IMR-90 (cell line): ENCODE results near the gene BPIFA1. TPM values are rescaled to one million over a fixed set of nuclear protein-coding genes. Genes with fewer than 3 reads are reported as not detected.

ENCODE experiments used
- ATAC-seq: fragments of 200-7000 bp; cut with Tn5 transposase; 2 replicates; pipeline ENCODE4 v1.9.1; 2020; ENCODE audit warnings: low read depth, mild to moderate bottlenecking, moderate library complexity
- BruUV-seq: library from RNA; stranded (reverse); fragments of 400-500 nt; replicated peaks from 2 replicates; lab custom pipeline; 2021; lab: Mats Ljungman, UMichigan
- CTCF ChIA-PET: fragments of 300-600 bp; formaldehyde crosslinking; extraction: SDS; loops from one replicate; lab custom pipeline; 2021; ENCODE audit warnings: antibody characterized with exemption; lab: Yijun Ruan, JAX
- POLR2A ChIA-PET: fragments of 300-600 bp; sonication (Branson Sonifier 250); formaldehyde crosslinking; loops from one replicate; lab custom pipeline; 2022; ENCODE audit warnings: antibody characterized with exemption; ENCODE audit not compliant: unreplicated experiment; lab: Charles Lee
- DNase-seq: peaks from one replicate; pipeline ENCODE4 v3.0.0; 2013
- H2AFZ ChIP-seq: replicated peaks from 2 replicates; pipeline ENCODE3; 2013; ENCODE audit warnings: low read length, mild to moderate bottlenecking; ENCODE audit not compliant: poor library complexity
- H2AK5ac ChIP-seq: 2 replicates; pipeline ENCODE4 v1.6.1; 2013; ENCODE audit warnings: low read depth, low read length, inconsistent platforms
- H2AK9ac ChIP-seq: replicated peaks from 2 replicates; pipeline ENCODE3; 2013; ENCODE audit warnings: mild to moderate bottlenecking, low read depth, low read length, moderate library complexity; ENCODE audit not compliant: poor library complexity
- H2BK120ac ChIP-seq: 2 replicates; pipeline ENCODE4 v1.6.1; 2013; ENCODE audit warnings: low read depth, low read length, inconsistent platforms
- H2BK15ac ChIP-seq: 3 replicates; pipeline ENCODE4 v1.6.1; 2013; ENCODE audit warnings: low read depth, low read length, inconsistent platforms
- H2BK20ac ChIP-seq: 2 replicates; pipeline ENCODE4 v1.6.1; 2013; ENCODE audit warnings: low read depth, mild to moderate bottlenecking, inconsistent platforms, low read length, moderate library complexity
- H2BK5ac ChIP-seq: 2 replicates; pipeline ENCODE4 v1.6.1; 2013; ENCODE audit warnings: mild to moderate bottlenecking, low read depth, low read length, inconsistent platforms; ENCODE audit not compliant: poor library complexity, severe bottlenecking
- H3K14ac ChIP-seq: replicated peaks from 2 replicates; pipeline ENCODE4 v1.6.1; 2013; ENCODE audit warnings: low read depth, low read length, inconsistent platforms
- H3K18ac ChIP-seq: 2 replicates; pipeline ENCODE4 v1.6.1; 2013; ENCODE audit warnings: low read depth, low read length, control low read depth
- H3K23ac ChIP-seq: 2 replicates; pipeline ENCODE4 v1.6.1; 2013; ENCODE audit warnings: low read depth, low read length, inconsistent platforms
- H3K27ac ChIP-seq: 2 replicates; pipeline ENCODE4 v1.5.1; 2013; ENCODE audit warnings: mild to moderate bottlenecking, control low read depth, low read length; ENCODE audit not compliant: insufficient read depth
- H3K27me3 ChIP-seq: 2 replicates; pipeline ENCODE4 v1.6.1; 2013; ENCODE audit warnings: low read length; ENCODE audit not compliant: control insufficient read depth, insufficient read depth
- H3K36me3 ChIP-seq: 2 replicates; pipeline ENCODE4 v1.6.1; 2013; ENCODE audit warnings: low read length, mixed read lengths; ENCODE audit not compliant: control insufficient read depth, insufficient read depth
- H3K4ac ChIP-seq: 2 replicates; pipeline ENCODE4 v1.6.1; 2013; ENCODE audit warnings: low read depth, low read length, inconsistent platforms
- H3K4me1 ChIP-seq: 2 replicates; pipeline ENCODE4 v1.6.1; 2013; ENCODE audit warnings: low read length, mixed read lengths; ENCODE audit not compliant: control insufficient read depth, insufficient read depth
- H3K4me2 ChIP-seq: 2 replicates; pipeline ENCODE4 v1.6.1; 2013; ENCODE audit warnings: low read depth, mild to moderate bottlenecking, control low read depth, low read length, moderate library complexity
- H3K4me3 ChIP-seq: 2 replicates; pipeline ENCODE4 v1.5.1; 2013; ENCODE audit warnings: low read depth, mild to moderate bottlenecking, control low read depth, low read length, moderate library complexity; ENCODE audit not compliant: insufficient read depth
- H3K56ac ChIP-seq: 2 replicates; pipeline ENCODE4 v1.6.1; 2013; ENCODE audit warnings: low read length, inconsistent platforms; ENCODE audit not compliant: insufficient read depth; ENCODE audit errors: extremely low read depth
- H3K79me1 ChIP-seq, 2 experiments: 2 replicates each; pipeline ENCODE4 v1.6.1; 2013; ENCODE audit warnings: low read length in 2 of 2, inconsistent platforms in 1 of 2, low read depth in 1 of 2
- H3K9ac ChIP-seq: 2 replicates; pipeline ENCODE4 v1.6.1; 2013; ENCODE audit warnings: low read depth, low read length, control low read depth
- H3K9me1 ChIP-seq: 2 replicates; pipeline ENCODE4 v1.6.1; 2013; ENCODE audit warnings: low read length, inconsistent platforms; ENCODE audit not compliant: insufficient read depth
- H3K9me3 ChIP-seq: 2 replicates; pipeline ENCODE4 v1.6.1; 2013; ENCODE audit warnings: low read length; ENCODE audit not compliant: control insufficient read depth, insufficient read depth
- H4K20me1 ChIP-seq: 2 replicates; pipeline ENCODE4 v1.6.1; 2013; ENCODE audit warnings: low read length, inconsistent platforms; ENCODE audit not compliant: insufficient read depth
- H4K5ac ChIP-seq: 2 replicates; pipeline ENCODE4 v1.6.1; 2013; ENCODE audit warnings: mild to moderate bottlenecking, low read depth, low read length, control low read depth
- H4K8ac ChIP-seq, 2 experiments: 2 replicates each; pipeline ENCODE4 v1.6.1; 2013; ENCODE audit warnings: low read depth in 2 of 2, low read length in 2 of 2, control low read depth in 1 of 2, inconsistent platforms in 1 of 2
- H4K91ac ChIP-seq: 2 replicates; pipeline ENCODE4 v1.6.1; 2013; ENCODE audit warnings: low read depth, low read length, inconsistent platforms; ENCODE audit not compliant: insufficient read depth
- BHLHE40 ChIP-seq: fragments of 150-350 bp; IDR thresholded peaks from 2 replicates; pipeline ENCODE4 v1.6.1; 2016; ENCODE audit warnings: mild to moderate bottlenecking, low read depth, low read length
- CEBPB ChIP-seq: IDR thresholded peaks from 2 replicates; pipeline ENCODE4 v1.6.1; 2012; ENCODE audit warnings: low read depth, low read length, improper control_type of control experiment
- CHD1 ChIP-seq: IDR thresholded peaks from 2 replicates; pipeline ENCODE4 v1.6.1; 2012; ENCODE audit warnings: low read depth, low read length, improper control_type of control experiment
- CTCF ChIP-seq: conservative IDR thresholded peaks from 2 replicates; pipeline ENCODE4 v1.5.1; 2012; ENCODE audit warnings: mild to moderate bottlenecking, low read depth, low read length, improper control_type of control experiment
- FOS ChIP-seq: fragments of 150-350 bp; IDR thresholded peaks from 2 replicates; pipeline ENCODE4 v1.6.1; 2016; ENCODE audit warnings: low read depth, low read length
- MAFK ChIP-seq: IDR thresholded peaks from 2 replicates; pipeline ENCODE4 v1.6.1; 2012; ENCODE audit warnings: low read depth, low read length, improper control_type of control experiment
- MAZ ChIP-seq: IDR thresholded peaks from 2 replicates; pipeline ENCODE4 v1.6.1; 2012; ENCODE audit warnings: low read depth, mild to moderate bottlenecking, low read length, improper control_type of control experiment, moderate library complexity, borderline replicate concordance
- MXI1 ChIP-seq: IDR thresholded peaks from 2 replicates; pipeline ENCODE4 v1.6.1; 2012; ENCODE audit warnings: low read depth, mild to moderate bottlenecking, low read length, moderate library complexity, borderline replicate concordance
- NFE2L2 ChIP-seq: fragments of 150-350 bp; IDR thresholded peaks from 2 replicates; pipeline ENCODE4 v1.6.1; 2016; ENCODE audit warnings: low read depth, mild to moderate bottlenecking, low read length
- POLR2A ChIP-seq: IDR thresholded peaks from 2 replicates; pipeline ENCODE4 v1.6.1; 2012; ENCODE audit warnings: mild to moderate bottlenecking, low read depth, low read length
- RAD21 ChIP-seq: IDR thresholded peaks from 2 replicates; pipeline ENCODE4 v1.6.1; 2012; ENCODE audit warnings: low read length, improper control_type of control experiment
- RCOR1 ChIP-seq: IDR thresholded peaks from 2 replicates; pipeline ENCODE4 v1.6.1; 2012; ENCODE audit warnings: mild to moderate bottlenecking, low read length, improper control_type of control experiment; ENCODE audit not compliant: insufficient replicate concordance
- RFX5 ChIP-seq: IDR thresholded peaks from 2 replicates; pipeline ENCODE4 v1.8.0; 2012; ENCODE audit warnings: low read depth, mild to moderate bottlenecking, low read length, moderate library complexity
- USF2 ChIP-seq: fragments of 150-350 bp; IDR thresholded peaks from 2 replicates; pipeline ENCODE4 v1.6.1; 2017; ENCODE audit warnings: mild to moderate bottlenecking, antibody characterized with exemption, low read length, low read depth
- WGBS, 2 experiments: methylation state at CpG; one replicate each; pipeline versions ENCODE4 v1.1.5 to v1.1.7; 2013; ENCODE audit warnings: missing lambda C conversion rate in 2 of 2; ENCODE audit not compliant: insufficient read length in 1 of 2; ENCODE audit errors: extremely low coverage in 2 of 2; 5-methylcytosine and 5-hydroxymethylcytosine counted together
- dilution Hi-C: fragments of 300-500 bp; cut with HindIII; formaldehyde crosslinking; loops from one replicate; pipeline ENCODE4 v1.14.3; 2018; ENCODE audit warnings: low sequenced_read_pairs; ENCODE audit not compliant: unreplicated experiment
- in situ Hi-C: fragments of 300-500 bp; cut with MboI; formaldehyde crosslinking; loops from 3 replicates; pipeline ENCODE4 v1.14.3; 2019; ENCODE audit warnings: low sequenced_read_pairs, inconsistent platforms, mixed read lengths
- intact Hi-C: fragments of 100-400 bp; cut with micrococcal nuclease; formaldehyde crosslinking; loops from 2 replicates; pipeline ENCODE4 v1.10.0; 2022
- polyA plus RNA-seq, 3 experiments: library from polyadenylated mRNA; depleted of rRNA; stranded (reverse); fragments of >200 nt; gene quantifications; 2 replicates each; pipeline ENCODE4 v1.2.3, GENCODE V29; 2012; ENCODE audit warnings: low replicate concordance in 1 of 3
- total RNA-seq: library from RNA; depleted of rRNA; stranded (reverse); fragments of >200 nt; gene quantifications from 2 replicates; pipeline ENCODE4 v1.2.3, GENCODE V29; 2012
- TF ChIP-seq, protein P1 (sequence below): fragments of 150-350 bp; IDR thresholded peaks from 2 replicates; pipeline ENCODE4 v1.6.1; 2016; ENCODE audit warnings: low read depth, mild to moderate bottlenecking, low read length, moderate library complexity, borderline replicate concordance

BPIFA1 gene
- total and polyA plus RNA-seq, 2 of the 4 experiments (the other 2 are of a cell fraction): not detected

DNA sequence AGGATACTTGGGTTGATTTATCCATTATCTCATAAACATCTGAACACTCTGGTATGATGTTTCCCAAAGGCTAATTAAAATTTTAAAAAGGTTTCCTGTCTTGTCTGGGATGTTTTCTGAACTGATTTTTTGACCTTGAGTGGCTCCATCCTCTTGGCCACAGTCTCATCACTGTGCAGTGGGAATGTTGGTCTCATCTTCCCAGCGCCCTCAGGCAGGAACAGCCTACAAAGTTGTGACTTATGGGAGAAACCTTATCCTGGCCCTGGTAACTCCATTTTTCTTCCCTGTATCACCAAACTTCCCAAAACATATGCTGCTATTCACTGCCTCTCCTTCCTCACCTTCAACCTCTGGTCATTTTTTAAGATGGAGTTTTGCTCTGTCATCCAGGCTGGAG is 25.4 kb upstream of the BPIFA1 start:
- H2AK5ac ChIP-seq: no peak overlapping the region
- dilution Hi-C loops: no loop called here
- intact Hi-C loops: no loop called here
- ChIA-PET CTCF (no interaction called here), POLR2A (no interaction called here)
- ATAC-seq: no peak
- DNase-seq: no peak
- no peak overlapping the region for H2AK9ac ChIP-seq
- no peak overlapping the region for H3K14ac ChIP-seq
- no peaks in the 10 kb centered on the region for H3K79me1 ChIP-seq
- no peak overlapping the region for H3K18ac ChIP-seq
- no peak for TF ChIP-seq BHLHE40
- no peak for TF ChIP-seq NFE2L2
- no peak for TF ChIP-seq POLR2A
- TF ChIP-seq RAD21: no peak
- no peak for TF ChIP-seq CTCF
- TF ChIP-seq FOS: no peak
- TF ChIP-seq RCOR1: no peak
- no peak for TF ChIP-seq MAZ
- no peak for TF ChIP-seq CHD1
- TF ChIP-seq USF2: no peak
- no peak for TF ChIP-seq CEBPB
- no peak for TF ChIP-seq MXI1
- TF ChIP-seq, protein P1, sequence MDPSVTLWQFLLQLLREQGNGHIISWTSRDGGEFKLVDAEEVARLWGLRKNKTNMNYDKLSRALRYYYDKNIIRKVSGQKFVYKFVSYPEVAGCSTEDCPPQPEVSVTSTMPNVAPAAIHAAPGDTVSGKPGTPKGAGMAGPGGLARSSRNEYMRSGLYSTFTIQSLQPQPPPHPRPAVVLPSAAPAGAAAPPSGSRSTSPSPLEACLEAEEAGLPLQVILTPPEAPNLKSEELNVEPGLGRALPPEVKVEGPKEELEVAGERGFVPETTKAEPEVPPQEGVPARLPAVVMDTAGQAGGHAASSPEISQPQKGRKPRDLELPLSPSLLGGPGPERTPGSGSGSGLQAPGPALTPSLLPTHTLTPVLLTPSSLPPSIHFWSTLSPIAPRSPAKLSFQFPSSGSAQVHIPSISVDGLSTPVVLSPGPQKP: no peak
- no peak for TF ChIP-seq RFX5
- no peak for TF ChIP-seq MAFK
- H3K9me3 ChIP-seq: no peaks in the 10 kb centered on the region
- H3K4me1 ChIP-seq: no peaks in the 10 kb centered on the region
- H3K9me1 ChIP-seq: no peaks in the 10 kb centered on the region
- H4K20me1 ChIP-seq: no peaks in the 10 kb centered on the region
- H2BK120ac ChIP-seq: no peak overlapping the region
- H2BK20ac ChIP-seq: no peak overlapping the region
- H3K56ac ChIP-seq: no peak overlapping the region
- WGBS, 2 experiments: no CpG with 5 or more reads among the region's 1 CpG
- no peak overlapping the region for H3K4ac ChIP-seq
- no peak overlapping the region for H3K27ac ChIP-seq
- no peak overlapping the region for H3K4me2 ChIP-seq
- H4K5ac ChIP-seq: no peak overlapping the region
- no peaks in the 10 kb centered on the region for H3K27me3 ChIP-seq
- H2BK15ac ChIP-seq: no peak overlapping the region
- no peaks in the 10 kb centered on the region for H3K36me3 ChIP-seq
- no peak overlapping the region for H2AFZ ChIP-seq
- in situ Hi-C loops: no loop called here
- H3K9ac ChIP-seq: no peak overlapping the region
- H4K8ac ChIP-seq: no peak overlapping the region
- H3K4me3 ChIP-seq: no peak overlapping the region
- H2BK5ac ChIP-seq: no peak overlapping the region
- no peak overlapping the region for H4K91ac ChIP-seq
- no peak overlapping the region for H3K23ac ChIP-seq
- BruUV-seq: no TSS peak
